GM23338 (cell line): ENCODE measurements around the gene C1QL1. TPM values are rescaled to one million over a fixed set of nuclear protein-coding genes. Genes with fewer than 3 reads are reported as not detected.
A peak's percentile ranks its signal among the peaks of the same experiment; 100 is the strongest.

Experiments used
- ATAC-seq: fragments of 200-7000 bp; cut with Tn5 transposase; 3 replicates; pipeline ENCODE4 v1.9.1; 2020
- DNase-seq: peaks from one replicate; pipeline ENCODE4 v3.0.0-alpha.2; 2015; ENCODE audit warnings: low spot score
- H2AFZ ChIP-seq: fragments of 200-600 bp; sonication (generic); 2 replicates; pipeline ENCODE4 v1.8.0; 2016; ENCODE audit warnings: antibody characterized with exemption, mild to moderate bottlenecking, moderate library complexity
- H3F3A ChIP-seq: fragments of 200-600 bp; sonication (generic); replicated peaks from 2 replicates; pipeline ENCODE4 v1.8.0; 2017; ENCODE audit warnings: antibody characterized with exemption, mixed run types, low read depth
- H3K27ac ChIP-seq: fragments of 200-600 bp; sonication (generic); 2 replicates; pipeline ENCODE4 v1.6.1; 2016; ENCODE audit warnings: low read depth
- H3K27me3 ChIP-seq: fragments of 200-600 bp; sonication (generic); 2 replicates; pipeline ENCODE4 v1.8.0; 2016; ENCODE audit warnings: mild to moderate bottlenecking, mixed run types, moderate library complexity; ENCODE audit not compliant: insufficient read depth
- H3K36me3 ChIP-seq: fragments of 200-600 bp; sonication (generic); 2 replicates; pipeline ENCODE4 v1.8.0; 2016; ENCODE audit warnings: mild to moderate bottlenecking; ENCODE audit not compliant: insufficient read depth
- H3K4me1 ChIP-seq: fragments of 200-600 bp; sonication (generic); 2 replicates; pipeline ENCODE4 v1.8.0; 2016; ENCODE audit warnings: mild to moderate bottlenecking, moderate library complexity; ENCODE audit not compliant: insufficient read depth
- H3K4me2 ChIP-seq: fragments of 200-600 bp; sonication (generic); 2 replicates; pipeline ENCODE4 v1.7.1; 2017; ENCODE audit warnings: mixed run types
- H3K4me3 ChIP-seq: fragments of 200-600 bp; sonication (generic); 2 replicates; pipeline ENCODE4 v1.6.1; 2016; ENCODE audit warnings: mixed run types
- H3K79me2 ChIP-seq: fragments of 200-600 bp; sonication (generic); replicated peaks from 2 replicates; pipeline ENCODE4 v1.8.0; 2017; ENCODE audit warnings: mild to moderate bottlenecking; ENCODE audit not compliant: insufficient read depth
- H3K9me2 ChIP-seq: fragments of 200-600 bp; sonication (generic); 2 replicates; pipeline ENCODE4 v1.8.0; 2017; ENCODE audit not compliant: insufficient read depth
- H4K20me1 ChIP-seq: fragments of 200-600 bp; sonication (generic); replicated peaks from 2 replicates; pipeline ENCODE4 v1.8.0; 2017; ENCODE audit warnings: mild to moderate bottlenecking; ENCODE audit not compliant: insufficient read depth
- H3K27ac Mint-ChIP-seq: 2 replicates; pipeline ENCODE4 v1.8.0; 2020; ENCODE audit warnings: inconsistent platforms, mild to moderate bottlenecking, moderate library complexity, mixed read lengths
- H3K27me3 Mint-ChIP-seq: 3 replicates; pipeline ENCODE4 v1.8.0; 2022; ENCODE audit warnings: low read depth, mild to moderate bottlenecking, moderate library complexity, mixed read lengths, inconsistent platforms; ENCODE audit not compliant: insufficient read depth, poor library complexity
- H3K36me3 Mint-ChIP-seq: 3 replicates; pipeline ENCODE4 v1.8.0; 2021; ENCODE audit warnings: low read depth, mild to moderate bottlenecking, inconsistent platforms, moderate library complexity, mixed read lengths
- H3K4me1 Mint-ChIP-seq: 3 replicates; pipeline ENCODE4 v1.8.0; 2020; ENCODE audit warnings: mild to moderate bottlenecking, inconsistent platforms, mixed read lengths
- H3K4me3 Mint-ChIP-seq: 3 replicates; pipeline ENCODE4 v1.8.0; 2021; ENCODE audit warnings: moderate library complexity, mild to moderate bottlenecking, inconsistent platforms, mixed read lengths
- H3K9me3 Mint-ChIP-seq: 3 replicates; pipeline ENCODE4 v1.8.0; 2020; ENCODE audit warnings: moderate library complexity, mild to moderate bottlenecking, inconsistent platforms, mixed read lengths
- CREB1 ChIP-seq: fragments of 250-450 bp; sonication (Bioruptor Pico); IDR thresholded peaks from 2 replicates; pipeline ENCODE4 v1.5.0; 2020; ENCODE audit warnings: low read depth, mild to moderate bottlenecking, moderate library complexity
- EZH2 ChIP-seq: fragments of 200-600 bp; sonication (generic); IDR thresholded peaks from one replicate; pipeline ENCODE4 v1.8.0; 2017; ENCODE audit warnings: antibody characterized with exemption, mild to moderate bottlenecking, low read depth; ENCODE audit not compliant: unreplicated experiment
- EZH2phosphoT487 ChIP-seq: fragments of 200-600 bp; sonication (generic); IDR thresholded peaks from one replicate; pipeline ENCODE4 v1.8.1; 2018; ENCODE audit warnings: antibody characterized with exemption; ENCODE audit not compliant: unreplicated experiment
- JUNB ChIP-seq: IDR thresholded peaks from one replicate; pipeline ENCODE4 v1.6.1; 2016; ENCODE audit warnings: antibody characterized with exemption; ENCODE audit not compliant: unreplicated experiment
- NANOG ChIP-seq: IDR thresholded peaks from 2 replicates; pipeline ENCODE4 v1.6.1; 2016; ENCODE audit warnings: antibody characterized with exemption, borderline replicate concordance
- POLR2AphosphoS5 ChIP-seq: IDR thresholded peaks from 2 replicates; pipeline ENCODE4 v1.6.1; 2016; ENCODE audit warnings: antibody characterized with exemption, low read depth
- STAT1 ChIP-seq: IDR thresholded peaks from one replicate; pipeline ENCODE4 v1.6.1; 2016; ENCODE audit warnings: antibody characterized with exemption; ENCODE audit not compliant: unreplicated experiment
- ZNF114 ChIP-seq: fragments of 250-450 bp; sonication (Bioruptor Pico); IDR thresholded peaks from 2 replicates; pipeline ENCODE4 v1.5.0; 2020; ENCODE audit warnings: mild to moderate bottlenecking, moderate library complexity
- ZNF331 ChIP-seq: fragments of 250-450 bp; sonication (Bioruptor Pico); IDR thresholded peaks from 2 replicates; pipeline ENCODE4 v1.5.0; 2020; ENCODE audit warnings: low read depth, mild to moderate bottlenecking, moderate library complexity
- ZNF462 ChIP-seq: fragments of 250-450 bp; sonication (Bioruptor Pico); IDR thresholded peaks from 2 replicates; pipeline ENCODE4 v1.5.0; 2020; ENCODE audit warnings: mild to moderate bottlenecking, moderate library complexity
- polyA plus RNA-seq: library from polyadenylated mRNA; unstranded; fragments of >200 nt; fragmentation: Nextera tagmentation; extraction: Ambion mirVana; gene quantifications from 2 replicates; pipeline ENCODE4 v1.2.1, GENCODE V29; 2016
- total RNA-seq: library from RNA; depleted of rRNA; stranded (reverse); fragments of >200 nt; shearing (Covaris generic); gene quantifications from 2 replicates; pipeline ENCODE4 v1.2.3, GENCODE V29; 2014
- TF ChIP-seq, protein P1 (sequence below): IDR thresholded peaks from one replicate; pipeline ENCODE4 v1.6.1; 2018; ENCODE audit warnings: antibody characterized with exemption; ENCODE audit not compliant: unreplicated experiment
- TF ChIP-seq, protein P2 (sequence below), 2 experiments: fragments of 200-600 bp in 1 of 2; sonication (generic) in 1 of 2; conservative IDR thresholded peaks; 2 replicates each; pipeline versions ENCODE4 v1.5.1 to v1.6.1; 2016 to 2017; ENCODE audit warnings: antibody characterized with exemption in 2 of 2, low read depth in 2 of 2, mild to moderate bottlenecking in 2 of 2, moderate library complexity in 1 of 2

C1QL1 gene
- total and polyA plus RNA-seq, 2 experiments from 2014 or later = 4.3 to 14.4 TPM

- no peak for TF ChIP-seq EZH2phosphoT487
- no peak for TF ChIP-seq ZNF331 (CRISPR knock-in tag)
- TF ChIP-seq POLR2AphosphoS5 = no peak
- no peak for TF ChIP-seq CREB1 (CRISPR knock-in tag)
- TF ChIP-seq, protein P1, sequence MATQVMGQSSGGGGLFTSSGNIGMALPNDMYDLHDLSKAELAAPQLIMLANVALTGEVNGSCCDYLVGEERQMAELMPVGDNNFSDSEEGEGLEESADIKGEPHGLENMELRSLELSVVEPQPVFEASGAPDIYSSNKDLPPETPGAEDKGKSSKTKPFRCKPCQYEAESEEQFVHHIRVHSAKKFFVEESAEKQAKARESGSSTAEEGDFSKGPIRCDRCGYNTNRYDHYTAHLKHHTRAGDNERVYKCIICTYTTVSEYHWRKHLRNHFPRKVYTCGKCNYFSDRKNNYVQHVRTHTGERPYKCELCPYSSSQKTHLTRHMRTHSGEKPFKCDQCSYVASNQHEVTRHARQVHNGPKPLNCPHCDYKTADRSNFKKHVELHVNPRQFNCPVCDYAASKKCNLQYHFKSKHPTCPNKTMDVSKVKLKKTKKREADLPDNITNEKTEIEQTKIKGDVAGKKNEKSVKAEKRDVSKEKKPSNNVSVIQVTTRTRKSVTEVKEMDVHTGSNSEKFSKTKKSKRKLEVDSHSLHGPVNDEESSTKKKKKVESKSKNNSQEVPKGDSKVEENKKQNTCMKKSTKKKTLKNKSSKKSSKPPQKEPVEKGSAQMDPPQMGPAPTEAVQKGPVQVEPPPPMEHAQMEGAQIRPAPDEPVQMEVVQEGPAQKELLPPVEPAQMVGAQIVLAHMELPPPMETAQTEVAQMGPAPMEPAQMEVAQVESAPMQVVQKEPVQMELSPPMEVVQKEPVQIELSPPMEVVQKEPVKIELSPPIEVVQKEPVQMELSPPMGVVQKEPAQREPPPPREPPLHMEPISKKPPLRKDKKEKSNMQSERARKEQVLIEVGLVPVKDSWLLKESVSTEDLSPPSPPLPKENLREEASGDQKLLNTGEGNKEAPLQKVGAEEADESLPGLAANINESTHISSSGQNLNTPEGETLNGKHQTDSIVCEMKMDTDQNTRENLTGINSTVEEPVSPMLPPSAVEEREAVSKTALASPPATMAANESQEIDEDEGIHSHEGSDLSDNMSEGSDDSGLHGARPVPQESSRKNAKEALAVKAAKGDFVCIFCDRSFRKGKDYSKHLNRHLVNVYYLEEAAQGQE = no peak
- TF ChIP-seq EZH2 = no peak
- no peak for TF ChIP-seq NANOG
- no peak for TF ChIP-seq STAT1
- no peak for TF ChIP-seq ZNF114 (CRISPR knock-in tag)
- TF ChIP-seq JUNB = no peak
Measured at GRCh38 chr17:44912763-44913544, 55.1 kb downstream of the C1QL1 start (continued).

DNA sequence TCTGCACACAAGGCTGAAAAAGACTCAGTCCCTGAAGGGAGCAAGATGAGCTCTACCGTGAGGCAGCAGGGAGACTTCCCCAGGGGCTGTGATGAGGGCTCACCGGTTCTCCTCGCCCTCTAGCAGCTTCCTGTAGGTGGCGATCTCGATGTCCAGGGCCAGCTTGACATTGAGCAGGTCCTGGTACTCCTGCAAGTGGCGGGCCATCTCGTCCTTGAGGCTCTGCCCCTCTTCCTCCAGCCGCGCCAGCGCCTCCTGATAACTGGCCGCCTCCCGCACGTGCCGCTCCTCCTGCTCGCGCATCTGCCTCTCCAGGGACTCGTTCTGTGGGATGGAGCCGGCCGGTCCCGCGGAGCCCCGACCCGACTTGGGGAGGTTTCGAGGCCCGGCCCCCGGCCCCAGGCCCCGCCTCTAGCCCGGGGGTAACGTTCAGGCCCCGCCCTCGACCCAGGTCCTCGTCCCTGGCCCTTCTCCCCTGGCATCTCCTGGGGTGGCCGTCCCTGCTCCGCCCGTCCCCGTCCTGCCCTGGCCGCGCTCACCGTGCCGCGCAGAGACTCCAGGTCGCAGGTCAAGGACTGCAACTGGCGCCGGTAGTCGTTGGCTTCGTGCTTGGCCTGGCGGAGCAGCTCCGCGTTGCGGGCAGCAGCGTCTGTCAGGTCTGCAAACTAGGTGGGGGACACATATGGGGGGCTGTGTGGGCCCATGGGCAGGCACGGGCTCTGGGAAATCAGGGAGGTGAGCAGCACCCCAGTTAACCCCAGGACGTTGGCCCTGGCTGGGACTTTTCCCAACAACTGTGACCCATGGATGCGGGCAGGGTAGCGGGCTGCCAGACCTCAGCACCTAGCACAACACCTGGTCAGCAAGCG is 56.7 kb downstream of the C1QL1 start:
- Mint-ChIP-seq H3K4me1 (peaks cover 8% of the 10 kb centered on the region), H3K9me3 (no peaks in the 10 kb centered on the region), H3K36me3 (no peaks in the 10 kb centered on the region; the same call in 2 of the 3 replicates), H3K27ac (no peak overlapping the region), H3K27me3 (peaks cover 19% of the 10 kb centered on the region), H3K4me3 (peak overlapping the region; percentile 67)
- H3K27ac ChIP-seq = no peak overlapping the region
- peak overlapping the region; percentile 68 for H3K4me3 ChIP-seq
- H3K4me2 ChIP-seq = peak overlapping the region; percentile 78
- no peaks in the 10 kb centered on the region for H3K79me2 ChIP-seq
- H3K36me3 ChIP-seq = no peaks in the 10 kb centered on the region
- peaks cover 10% of the 10 kb centered on the region; the same call in 1 of the 2 replicates for H3F3A ChIP-seq
- peak; percentile 90 for ATAC-seq
- no peaks in the 10 kb centered on the region for H4K20me1 ChIP-seq
- no peaks in the 10 kb centered on the region; the same call in none of the 2 replicates for H3K4me1 ChIP-seq
- peak overlapping the region; percentile 98 for H2AFZ ChIP-seq
- peaks cover 17% of the 10 kb centered on the region for H3K27me3 ChIP-seq
- H3K9me2 ChIP-seq = no peaks in the 10 kb centered on the region
- peak; percentile 93 for DNase-seq
- TF ChIP-seq, protein P2, sequence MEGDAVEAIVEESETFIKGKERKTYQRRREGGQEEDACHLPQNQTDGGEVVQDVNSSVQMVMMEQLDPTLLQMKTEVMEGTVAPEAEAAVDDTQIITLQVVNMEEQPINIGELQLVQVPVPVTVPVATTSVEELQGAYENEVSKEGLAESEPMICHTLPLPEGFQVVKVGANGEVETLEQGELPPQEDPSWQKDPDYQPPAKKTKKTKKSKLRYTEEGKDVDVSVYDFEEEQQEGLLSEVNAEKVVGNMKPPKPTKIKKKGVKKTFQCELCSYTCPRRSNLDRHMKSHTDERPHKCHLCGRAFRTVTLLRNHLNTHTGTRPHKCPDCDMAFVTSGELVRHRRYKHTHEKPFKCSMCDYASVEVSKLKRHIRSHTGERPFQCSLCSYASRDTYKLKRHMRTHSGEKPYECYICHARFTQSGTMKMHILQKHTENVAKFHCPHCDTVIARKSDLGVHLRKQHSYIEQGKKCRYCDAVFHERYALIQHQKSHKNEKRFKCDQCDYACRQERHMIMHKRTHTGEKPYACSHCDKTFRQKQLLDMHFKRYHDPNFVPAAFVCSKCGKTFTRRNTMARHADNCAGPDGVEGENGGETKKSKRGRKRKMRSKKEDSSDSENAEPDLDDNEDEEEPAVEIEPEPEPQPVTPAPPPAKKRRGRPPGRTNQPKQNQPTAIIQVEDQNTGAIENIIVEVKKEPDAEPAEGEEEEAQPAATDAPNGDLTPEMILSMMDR (conservative IDR thresholded peaks at IDR 0.05; ENCODE audit: low read depth in 2 of 2) = peak; percentile 62 to 87
- TF ChIP-seq ZNF462 (no peak), ZNF331 (CRISPR knock-in tag) (no peak)
